NK-92 (cell line): ENCODE data around the gene GALNT16.
"Not testable (repeated sequence)": the region's sequence is repeated elsewhere in the genome, so short reads cannot be mapped to it uniquely, and the experiment has no call there.

ENCODE experiments used
- DNase-seq: peaks from one replicate; lab custom pipeline; 2025; ENCODE audit not compliant: unreplicated experiment; lab: John Stamatoyannopoulos, UW

The GALNT16 gene

GRCh38 chr14:69358966-69359365, 99.0 kb downstream of the GALNT16 start:
- DNase-seq, result no peak

- no peak for DNase-seq
Measured at GRCh38 chr14:69360438-69361108, 100.6 kb downstream of the GALNT16 start.

GRCh38 chr14:69363055-69363454, 103.1 kb downstream of the GALNT16 start:
- DNase-seq, result no peak

GRCh38 chr14:69363964-69364363, 104.0 kb downstream of the GALNT16 start:
- no peak for DNase-seq

- no peak for DNase-seq
Measured at GRCh38 chr14:69364378-69364777, 104.4 kb downstream of the GALNT16 start.

GRCh38 chr14:69366069-69366468, 106.1 kb downstream of the GALNT16 start:
- no peak for DNase-seq

GRCh38 chr14:69366761-69367160, 106.8 kb downstream of the GALNT16 start:
- DNase-seq, result no peak

- no peak for DNase-seq
Measured at GRCh38 chr14:69368381-69368780, 108.4 kb downstream of the GALNT16 start.

- no peak for DNase-seq
Measured at GRCh38 chr14:69370061-69370460, 110.1 kb downstream of the GALNT16 start.

- no peak for DNase-seq
Measured at GRCh38 chr14:69372146-69372545, 112.2 kb downstream of the GALNT16 start.

- no peak for DNase-seq
Measured at GRCh38 chr14:69373104-69373503, 113.1 kb downstream of the GALNT16 start.

- DNase-seq, result no peak
Measured at GRCh38 chr14:69374235-69374634, 114.3 kb downstream of the GALNT16 start.

GRCh38 chr14:69375182-69375581, 115.2 kb downstream of the GALNT16 start:
- DNase-seq, result no peak

- no peak for DNase-seq
Measured at GRCh38 chr14:69375722-69376121, 115.8 kb downstream of the GALNT16 start.

- no peak for DNase-seq
Measured at GRCh38 chr14:69376439-69376838, 116.5 kb downstream of the GALNT16 start.

GRCh38 chr14:69378274-69378673, 118.3 kb downstream of the GALNT16 start:
- DNase-seq, result no peak

GRCh38 chr14:69387311-69387710, 127.4 kb downstream of the GALNT16 start:
- no peak for DNase-seq

- DNase-seq, result not testable (repeated sequence)
Measured at GRCh38 chr14:69391400-69391799, 131.4 kb downstream of the GALNT16 start.

GRCh38 chr14:69392481-69392880, 132.5 kb downstream of the GALNT16 start:
- DNase-seq, result no peak

- DNase-seq, result no peak
Measured at GRCh38 chr14:69395929-69396328, 136.0 kb downstream of the GALNT16 start.

- peak; percentile 76 for DNase-seq
Measured at GRCh38 chr14:69398053-69398817, 138.3 kb downstream of the GALNT16 start, which contains the start of the genes ERH and SLC39A9. Gene ERH, minus strand, starts transcription at chr14:69398299. Its CDS starts 66 bp downstream, at chr14:69398233. Gene SLC39A9, plus strand, starts transcription at chr14:69398692. Its CDS starts 678 bp downstream, at chr14:69399370.

GRCh38 chr14:69398818-69399210, 138.9 kb downstream of the GALNT16 start:
- no peak for DNase-seq
